GM21367 (cell line): ENCODE results near the gene LBHD1.
"Not testable (repeated sequence)": the region's sequence is repeated elsewhere in the genome, so short reads cannot be mapped to it uniquely, and the experiment has no call there.

Experiments used
- ATAC-seq: cut with Tn5 transposase; IDR thresholded peaks from one replicate; pipeline ENCODE4 v1.9.1; 2021; ENCODE audit not compliant: unreplicated experiment

Gene LBHD1

GRCh38 chr11:62694455-62695167, 22.5 kb upstream of the LBHD1 start:
- no peak for ATAC-seq

- ATAC-seq = not testable (repeated sequence)
Observed at GRCh38 chr11:62693624-62694023, 21.6 kb upstream of the LBHD1 start.

GRCh38 chr11:62689421-62690183, 17.5 kb upstream of the LBHD1 start, which contains the start of gene LRRN4CL:
LRRN4CL (minus strand) TSS chr11:62689530; CDS start chr11:62688508, 1,022 bp downstream.
- no peak for ATAC-seq

- ATAC-seq = no peak
Observed at GRCh38 chr11:62688491-62688890, 16.4 kb upstream of the LBHD1 start.

- ATAC-seq = no peak
Observed at GRCh38 chr11:62687508-62688396, 15.7 kb upstream of the LBHD1 start.

- no peak for ATAC-seq
Observed at GRCh38 chr11:62682518-62682917, 10.5 kb upstream of the LBHD1 start.

- ATAC-seq = no peak
Observed at GRCh38 chr11:62680825-62681240, 8.8 kb upstream of the LBHD1 start.

- ATAC-seq = peak; percentile 64
Observed at GRCh38 chr11:62678770-62679696, 7.0 kb upstream of the LBHD1 start, which contains the start of gene UBXN1. UBXN1 (minus strand) TSS chr11:62679073; CDS start chr11:62678923, 150 bp downstream.

GRCh38 chr11:62678433-62678769, 6.3 kb upstream of the LBHD1 start:
- ATAC-seq = no peak

- ATAC-seq = no peak
Observed at GRCh38 chr11:62677714-62678113, 5.6 kb upstream of the LBHD1 start.

GRCh38 chr11:62677156-62677555, 5.1 kb upstream of the LBHD1 start:
- ATAC-seq = no peak

- ATAC-seq = no peak
Observed at GRCh38 chr11:62676698-62677097, 4.6 kb upstream of the LBHD1 start.

- ATAC-seq = not testable (repeated sequence)
Observed at GRCh38 chr11:62675415-62675814, 3.3 kb upstream of the LBHD1 start.

- ATAC-seq = no peak
Observed at GRCh38 chr11:62673196-62673525, 1.1 kb upstream of the LBHD1 start.

GRCh38 chr11:62671236-62671607, 845 bp downstream of the LBHD1 start:
- no peak for ATAC-seq

GRCh38 chr11:62669420-62670161, 2.5 kb downstream of the LBHD1 start:
- ATAC-seq = no peak

- no peak for ATAC-seq
Observed at GRCh38 chr11:62667460-62667859, 4.6 kb downstream of the LBHD1 start.

GRCh38 chr11:62666259-62666926, 5.7 kb downstream of the LBHD1 start:
- no peak for ATAC-seq

- peak; percentile 16 for ATAC-seq
Observed at GRCh38 chr11:62665599-62666258, 6.3 kb downstream of the LBHD1 start.
